Loucy (cell line): ENCODE data around the gene IL5RA.

Experiments used
- H2AFZ ChIP-seq: fragments of 200-600 bp; sonication (generic); 2 replicates; pipeline ENCODE4 v1.6.0; 2016; ENCODE audit warnings: antibody characterized with exemption, mild to moderate bottlenecking, low read length, moderate library complexity
- H3F3A ChIP-seq: fragments of 200-600 bp; 2 replicates; pipeline ENCODE4 v1.6.0; 2016; ENCODE audit warnings: antibody characterized with exemption, low read depth, mild to moderate bottlenecking
- H3K27me3 ChIP-seq: fragments of 200-600 bp; sonication (generic); 2 replicates; pipeline ENCODE4 v1.6.1; 2014; ENCODE audit warnings: low read length, mild to moderate bottlenecking; ENCODE audit not compliant: insufficient read depth, poor library complexity, severe bottlenecking
- H3K36me3 ChIP-seq: fragments of 200-600 bp; sonication (generic); 2 replicates; pipeline ENCODE4 v1.6.1; 2016; ENCODE audit warnings: low read length; ENCODE audit not compliant: insufficient read depth
- H3K4me1 ChIP-seq: fragments of 200-600 bp; sonication (generic); 2 replicates; pipeline ENCODE4 v1.5.1; 2014; ENCODE audit warnings: low read length, mild to moderate bottlenecking; ENCODE audit not compliant: insufficient read depth, poor library complexity, severe bottlenecking
- H3K4me2 ChIP-seq: fragments of 200-600 bp; sonication (generic); 2 replicates; pipeline ENCODE4 v1.6.0; 2014; ENCODE audit warnings: antibody characterized with exemption, low read length, low read depth, mild to moderate bottlenecking; ENCODE audit not compliant: poor library complexity, severe bottlenecking
- H3K4me3 ChIP-seq: fragments of 200-600 bp; sonication (generic); 2 replicates; pipeline ENCODE4 v1.5.1; 2014; ENCODE audit warnings: low read length, mild to moderate bottlenecking, mixed read lengths; ENCODE audit not compliant: poor library complexity, severe bottlenecking
- H3K79me2 ChIP-seq: fragments of 200-600 bp; sonication (generic); 2 replicates; pipeline ENCODE4 v1.6.1; 2014; ENCODE audit warnings: low read length; ENCODE audit not compliant: insufficient read depth
- H3K9ac ChIP-seq: fragments of 200-600 bp; sonication (generic); 2 replicates; pipeline ENCODE4 v1.6.0; 2014; ENCODE audit warnings: mild to moderate bottlenecking, low read depth, low read length, moderate library complexity; ENCODE audit not compliant: poor library complexity, severe bottlenecking
- H3K9me2 ChIP-seq: fragments of 200-600 bp; sonication (generic); replicated peaks from 2 replicates; pipeline ENCODE4 v1.6.1; 2016; ENCODE audit warnings: low read depth, low read length, mixed read lengths
- H3K9me3 ChIP-seq: fragments of 200-600 bp; sonication (generic); 2 replicates; pipeline ENCODE4 v1.6.1; 2014; ENCODE audit warnings: mild to moderate bottlenecking, antibody characterized with exemption, low read length, low read depth; ENCODE audit not compliant: insufficient read depth
- H4K20me1 ChIP-seq: fragments of 200-600 bp; sonication (generic); 2 replicates; pipeline ENCODE4 v1.6.0; 2014; ENCODE audit warnings: antibody characterized with exemption, low read length, mild to moderate bottlenecking; ENCODE audit not compliant: insufficient read depth, poor library complexity, severe bottlenecking
- EZH2phosphoT487 ChIP-seq: fragments of 200-600 bp; IDR thresholded peaks from 2 replicates; pipeline ENCODE4 v1.6.1; 2018; ENCODE audit warnings: antibody characterized with exemption, mild to moderate bottlenecking, moderate library complexity, borderline replicate concordance
- TF ChIP-seq, protein P1 (sequence below): fragments of 200-600 bp; sonication (generic); conservative IDR thresholded peaks from 2 replicates; pipeline ENCODE4 v1.5.1; 2014; ENCODE audit warnings: mild to moderate bottlenecking, antibody characterized with exemption, low read length

IL5RA gene

GRCh38 chr3:3117651-3118050 lies 7.5 kb upstream of the IL5RA start:
- Histone ChIP-seq H4K20me1 (no peaks in the 10 kb centered on the region), H3K27me3 (no peaks in the 10 kb centered on the region), H3K4me1 (peaks cover 9% of the 10 kb centered on the region), H2AFZ (no peak overlapping the region), H3K79me2 (no peaks in the 10 kb centered on the region), H3K9me2 (no peaks in the 10 kb centered on the region), H3F3A (no peaks in the 10 kb centered on the region), H3K4me2 (no peak overlapping the region), H3K9me3 (no peaks in the 10 kb centered on the region), H3K36me3 (no peaks in the 10 kb centered on the region), H3K4me3 (no peak overlapping the region), H3K9ac (no peak overlapping the region)
- TF ChIP-seq, protein P1, sequence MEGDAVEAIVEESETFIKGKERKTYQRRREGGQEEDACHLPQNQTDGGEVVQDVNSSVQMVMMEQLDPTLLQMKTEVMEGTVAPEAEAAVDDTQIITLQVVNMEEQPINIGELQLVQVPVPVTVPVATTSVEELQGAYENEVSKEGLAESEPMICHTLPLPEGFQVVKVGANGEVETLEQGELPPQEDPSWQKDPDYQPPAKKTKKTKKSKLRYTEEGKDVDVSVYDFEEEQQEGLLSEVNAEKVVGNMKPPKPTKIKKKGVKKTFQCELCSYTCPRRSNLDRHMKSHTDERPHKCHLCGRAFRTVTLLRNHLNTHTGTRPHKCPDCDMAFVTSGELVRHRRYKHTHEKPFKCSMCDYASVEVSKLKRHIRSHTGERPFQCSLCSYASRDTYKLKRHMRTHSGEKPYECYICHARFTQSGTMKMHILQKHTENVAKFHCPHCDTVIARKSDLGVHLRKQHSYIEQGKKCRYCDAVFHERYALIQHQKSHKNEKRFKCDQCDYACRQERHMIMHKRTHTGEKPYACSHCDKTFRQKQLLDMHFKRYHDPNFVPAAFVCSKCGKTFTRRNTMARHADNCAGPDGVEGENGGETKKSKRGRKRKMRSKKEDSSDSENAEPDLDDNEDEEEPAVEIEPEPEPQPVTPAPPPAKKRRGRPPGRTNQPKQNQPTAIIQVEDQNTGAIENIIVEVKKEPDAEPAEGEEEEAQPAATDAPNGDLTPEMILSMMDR = no peak
- no peak for TF ChIP-seq EZH2phosphoT487

DNA sequence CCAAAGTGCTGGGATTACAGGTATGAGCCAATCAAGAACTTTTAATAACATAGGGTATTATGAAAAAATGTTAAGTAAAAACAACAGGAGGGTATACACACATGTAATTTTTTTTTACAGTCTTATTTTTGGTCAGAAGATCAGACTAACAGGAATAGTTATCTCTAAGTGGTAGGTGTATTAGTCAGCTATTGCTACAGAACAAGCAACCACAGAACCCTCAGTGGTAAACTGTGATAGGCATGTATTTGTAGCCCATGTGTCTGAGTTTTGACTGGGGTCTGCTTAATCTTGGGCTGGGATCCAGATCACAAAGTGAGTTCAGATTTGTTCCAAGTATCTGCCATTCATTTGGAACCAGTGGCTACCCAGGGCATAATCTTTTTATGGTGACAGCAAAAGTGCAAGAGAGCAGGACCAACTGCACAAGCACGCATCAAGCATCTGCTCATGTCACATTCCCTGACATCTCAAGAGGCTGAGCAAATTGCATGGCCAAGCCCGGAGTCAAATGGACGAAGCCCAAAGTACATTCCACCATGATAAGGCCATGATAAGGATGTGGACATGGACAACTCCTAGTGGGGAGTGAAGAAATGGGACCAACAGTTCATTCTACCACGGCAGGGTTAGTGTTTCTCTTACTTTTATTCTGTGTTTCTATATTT lies 3.0 kb upstream of the IL5RA start:
- no peaks in the 10 kb centered on the region for H3K4me1 ChIP-seq
- no peak overlapping the region for H3K4me2 ChIP-seq
- H3K27me3 ChIP-seq = no peaks in the 10 kb centered on the region
- no peaks in the 10 kb centered on the region for H3K9me3 ChIP-seq
- H3K9ac ChIP-seq = no peak overlapping the region
- H3K4me3 ChIP-seq = no peak overlapping the region
- H3F3A ChIP-seq = no peaks in the 10 kb centered on the region
- TF ChIP-seq, protein P1 = no peak
- no peak for TF ChIP-seq EZH2phosphoT487
- no peaks in the 10 kb centered on the region for H3K79me2 ChIP-seq
- H3K9me2 ChIP-seq = no peaks in the 10 kb centered on the region
- no peaks in the 10 kb centered on the region for H3K36me3 ChIP-seq
- no peak overlapping the region for H2AFZ ChIP-seq
- no peaks in the 10 kb centered on the region for H4K20me1 ChIP-seq

- no peaks in the 10 kb centered on the region for H3K4me1 ChIP-seq
- no peak overlapping the region for H2AFZ ChIP-seq
- no peak overlapping the region for H3K4me3 ChIP-seq
These were observed 681 bp upstream of the IL5RA start for GRCh38 chr3:3110749-3111361.

More at GRCh38 chr3:3110749-3111361, 681 bp upstream of the IL5RA start:
- no peaks in the 10 kb centered on the region for H3K9me2 ChIP-seq
- H3K79me2 ChIP-seq = no peaks in the 10 kb centered on the region
- no peak overlapping the region for H3K9ac ChIP-seq
- H3K27me3 ChIP-seq = no peaks in the 10 kb centered on the region
- H3K36me3 ChIP-seq = no peaks in the 10 kb centered on the region
- no peak overlapping the region for H3K4me2 ChIP-seq
- no peaks in the 10 kb centered on the region for H4K20me1 ChIP-seq
- no peaks in the 10 kb centered on the region for H3K9me3 ChIP-seq
- no peaks in the 10 kb centered on the region for H3F3A ChIP-seq
- TF ChIP-seq, protein P1 = no peak
- no peak for TF ChIP-seq EZH2phosphoT487
